Fibroblast of skin of left biceps (primary cell): Measurements from ENCODE around the gene CHML.
A peak's percentile ranks its signal among the peaks of the same experiment; 100 is the strongest.

Source experiments
- DNase-seq, 2 experiments: peaks; one replicate each; pipeline ENCODE4 v3.0.0-alpha.2; 2013; ENCODE audit warnings: low read depth in 2 of 2

CHML gene

DNA sequence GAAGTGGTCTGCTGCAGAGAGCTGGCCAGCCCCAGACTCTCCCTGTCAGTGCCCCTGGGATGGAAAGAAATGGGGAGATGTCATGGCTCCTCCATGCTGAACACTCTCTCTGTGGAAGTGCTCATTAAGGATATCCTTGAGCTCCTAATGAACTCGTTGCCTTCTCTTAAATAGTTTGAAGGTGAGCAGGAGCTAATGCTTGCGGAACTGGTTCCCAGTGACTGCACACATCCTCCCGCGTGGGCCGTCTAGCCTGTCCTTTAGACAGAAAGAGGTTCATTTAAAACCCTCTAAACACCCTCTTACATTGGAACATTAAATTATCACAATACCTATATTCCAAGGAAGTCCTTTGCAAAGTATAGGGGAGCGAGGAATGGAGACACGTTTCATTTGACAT is 6.0 kb upstream of the CHML start:
- DNase-seq = no peak

GRCh38 chr1:241645199-241645598 is 5.0 kb upstream of the CHML start:
- no peak for DNase-seq

GRCh38 chr1:241644259-241644658 is 4.1 kb upstream of the CHML start:
- DNase-seq = no peak

- DNase-seq = no peak
Observed at GRCh38 chr1:241642593-241642944, 2.4 kb upstream of the CHML start.

- DNase-seq = no peak
Observed at GRCh38 chr1:241641773-241642592, 1.8 kb upstream of the CHML start.

DNA sequence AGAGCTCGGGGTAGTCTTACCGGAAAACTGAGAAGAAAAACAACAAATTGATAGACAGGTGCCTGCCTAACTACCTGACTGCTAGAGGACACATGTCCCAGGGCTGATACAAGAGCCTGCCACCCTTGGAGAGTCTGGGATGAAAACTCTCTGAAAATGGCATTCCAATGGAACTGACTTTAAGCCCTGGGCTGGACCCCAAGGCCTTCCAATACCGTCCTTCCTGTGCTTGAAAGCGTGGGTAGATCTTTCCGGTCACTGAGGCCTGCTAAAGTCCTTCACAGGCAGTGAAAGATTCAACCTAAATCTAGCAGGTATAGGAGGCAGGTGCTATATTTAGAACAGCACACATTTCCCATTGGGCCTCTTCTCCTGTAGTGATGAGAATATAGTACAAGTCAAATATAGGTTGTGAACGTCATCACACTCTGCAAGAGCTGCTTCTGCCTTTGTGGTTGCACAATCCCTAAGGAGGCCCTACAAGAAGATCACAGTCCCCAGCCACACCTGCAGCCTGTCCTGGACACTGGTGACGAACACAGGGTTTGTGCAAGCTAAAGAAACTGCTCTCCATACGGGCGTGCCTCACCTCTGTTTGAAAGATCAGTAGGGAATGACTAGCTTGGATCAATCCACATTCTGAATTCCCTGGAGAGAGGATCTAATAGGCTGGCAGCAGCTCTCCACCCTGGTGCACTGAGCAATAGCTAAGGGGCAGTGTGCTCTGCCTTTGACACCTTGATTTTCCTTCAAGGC is 876 bp upstream of the CHML start:
- DNase-seq = no peak

DNA sequence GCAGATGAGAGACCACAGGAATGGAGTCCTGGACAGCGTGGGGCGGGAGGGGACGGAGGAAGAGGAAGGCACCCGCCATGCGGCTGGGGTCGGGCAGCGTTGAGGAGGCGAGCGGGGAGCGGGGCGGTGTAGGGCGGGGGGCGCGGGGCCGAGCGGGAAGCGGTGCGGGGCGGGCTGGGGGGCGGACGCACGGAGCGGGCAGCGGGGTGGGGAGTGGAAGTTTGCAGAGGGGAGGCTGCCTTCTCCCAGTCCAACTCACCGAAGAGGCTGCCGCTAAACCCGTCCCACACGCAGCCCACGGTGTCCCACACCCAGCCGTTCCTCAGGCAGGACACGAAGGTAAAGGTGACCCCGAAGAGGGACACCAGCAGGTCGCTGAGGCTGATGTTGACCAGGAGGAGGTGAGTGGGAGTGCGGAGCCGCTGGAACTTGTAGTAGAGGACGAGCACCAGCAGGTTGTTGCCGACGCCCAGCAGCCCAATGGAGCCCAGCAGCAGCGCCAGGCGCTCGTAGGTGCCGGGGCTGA is 483 bp downstream of the CHML start:
- no peak for DNase-seq

DNA sequence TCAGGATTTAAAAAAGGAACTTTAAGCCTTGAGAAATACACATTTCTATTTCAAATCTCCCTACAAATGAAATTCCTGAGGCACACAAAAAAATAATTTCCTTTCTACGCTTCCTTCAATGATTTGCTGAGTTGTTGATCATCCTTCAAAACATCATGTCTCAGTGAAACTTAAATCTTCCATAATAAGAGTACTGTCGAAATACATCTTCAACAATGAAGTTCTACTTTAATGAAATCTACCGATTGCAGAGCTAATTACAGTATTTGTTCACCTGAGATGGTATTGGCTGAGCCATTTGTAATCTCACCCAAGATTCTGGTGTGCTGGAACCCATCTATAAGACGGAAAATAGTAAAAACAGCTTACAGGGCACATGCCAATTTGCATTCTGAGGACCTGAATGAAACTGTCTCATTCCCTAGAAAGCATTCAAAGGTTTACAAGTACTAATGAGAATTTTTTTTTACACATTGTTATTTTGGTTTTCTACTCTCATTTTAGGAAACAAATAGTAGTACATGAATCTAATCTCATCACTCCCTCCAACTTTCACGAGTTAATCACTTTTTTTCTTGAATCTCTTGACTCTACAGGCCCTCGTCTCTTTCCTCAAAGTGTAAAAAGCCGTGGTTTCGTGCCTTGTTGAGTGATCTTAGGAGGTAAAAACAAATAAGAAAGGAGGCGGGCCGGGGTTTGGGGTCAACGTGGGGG is 1.1 kb downstream of the CHML start:
- no peak for DNase-seq

GRCh38 chr1:241638099-241638682 is 2.0 kb downstream of the CHML start:
- DNase-seq = no peak

DNA sequence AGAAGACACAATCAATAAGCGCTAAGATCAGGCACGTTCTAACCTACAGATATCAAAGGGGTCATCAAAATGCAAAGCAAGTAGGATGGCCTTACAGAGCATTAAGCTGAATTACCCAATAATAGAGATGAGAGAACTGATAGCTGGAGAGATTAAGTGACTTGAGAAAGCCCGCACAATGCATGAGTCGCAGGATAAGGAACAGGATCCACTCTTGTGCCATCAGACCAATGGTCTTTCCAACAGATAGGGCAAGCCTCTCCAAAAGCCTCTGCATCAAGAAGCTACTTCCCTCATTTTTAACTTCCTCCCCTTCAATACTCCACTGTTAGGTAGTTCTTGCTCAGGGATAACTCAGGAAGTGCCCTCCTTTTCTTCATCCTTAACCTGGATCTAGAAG is 2.6 kb downstream of the CHML start:
- no peak for DNase-seq

- no peak for DNase-seq
Observed at GRCh38 chr1:241637046-241637590, 3.1 kb downstream of the CHML start.

DNA sequence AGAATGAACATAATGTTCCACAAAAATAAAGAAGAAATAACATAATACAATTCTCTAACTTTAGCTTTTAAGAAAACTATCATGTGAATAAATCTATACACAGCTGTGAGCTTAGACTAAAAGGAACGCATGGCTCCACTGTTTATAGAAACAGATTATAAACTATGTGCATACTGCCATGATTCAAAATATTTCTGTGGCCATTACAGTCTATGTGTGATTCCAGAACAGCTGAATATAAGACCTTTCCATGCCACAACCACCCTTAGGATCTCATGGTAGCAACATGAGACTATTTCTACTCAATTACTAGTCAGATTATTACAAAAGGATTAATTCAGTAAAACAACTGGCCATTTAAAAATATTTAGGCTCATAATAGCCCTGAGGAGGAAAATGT is 3.9 kb downstream of the CHML start:
- DNase-seq = no peak

DNA sequence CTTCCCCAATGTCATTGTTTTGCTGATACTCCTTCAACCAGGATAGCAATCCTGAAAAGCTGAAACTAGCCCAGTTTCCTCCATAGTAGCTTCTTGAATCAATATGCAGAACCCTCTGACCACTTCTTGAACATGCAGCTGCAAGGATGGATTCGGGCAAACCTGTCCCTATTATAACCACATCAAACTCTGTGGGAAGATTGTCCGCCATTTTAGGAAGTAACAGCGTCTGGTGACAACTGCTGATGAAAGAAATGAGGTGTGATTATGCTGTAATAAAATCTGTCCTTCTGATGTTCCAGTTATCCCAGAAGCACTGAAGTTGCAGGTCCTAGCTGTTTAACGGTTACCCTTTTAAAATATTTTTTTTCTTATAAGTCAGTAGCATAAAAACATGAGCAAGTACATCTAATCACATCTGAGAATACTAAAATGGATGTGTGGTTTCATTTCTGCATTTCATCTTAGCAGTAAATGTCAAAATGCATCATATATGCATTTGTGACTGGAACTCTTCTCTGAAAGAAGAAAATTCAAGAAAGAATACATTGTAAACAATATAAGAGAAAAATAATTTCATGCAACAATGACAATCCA is 4.5 kb downstream of the CHML start:
- no peak for DNase-seq

- DNase-seq = no peak
Observed at GRCh38 chr1:241632987-241633386, 7.2 kb downstream of the CHML start.

- no peak for DNase-seq
Observed at GRCh38 chr1:241631674-241632073, 8.5 kb downstream of the CHML start.

DNA sequence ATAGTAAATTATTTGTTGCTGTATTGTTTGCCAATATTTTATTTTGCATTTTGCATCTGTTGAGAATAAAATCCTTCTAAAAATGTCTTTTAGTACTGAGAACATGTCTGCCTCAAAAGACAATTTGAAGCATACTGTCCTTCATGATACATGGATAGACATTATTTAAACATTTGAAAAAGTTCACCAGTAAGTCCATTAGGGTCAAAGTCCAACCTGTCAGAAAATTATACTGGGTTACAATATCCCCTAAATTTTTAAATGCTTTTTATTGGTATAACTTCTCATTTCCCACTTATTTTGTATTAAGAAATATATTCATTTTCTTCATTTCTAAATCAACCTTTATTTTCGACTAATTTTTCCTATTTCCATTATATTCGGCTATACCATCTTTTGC is 9.3 kb downstream of the CHML start:
- no peak for DNase-seq

GRCh38 chr1:241630476-241630875 is 9.7 kb downstream of the CHML start:
- no peak for DNase-seq

GRCh38 chr1:241630005-241630404 is 10.2 kb downstream of the CHML start:
- DNase-seq = no peak

DNA sequence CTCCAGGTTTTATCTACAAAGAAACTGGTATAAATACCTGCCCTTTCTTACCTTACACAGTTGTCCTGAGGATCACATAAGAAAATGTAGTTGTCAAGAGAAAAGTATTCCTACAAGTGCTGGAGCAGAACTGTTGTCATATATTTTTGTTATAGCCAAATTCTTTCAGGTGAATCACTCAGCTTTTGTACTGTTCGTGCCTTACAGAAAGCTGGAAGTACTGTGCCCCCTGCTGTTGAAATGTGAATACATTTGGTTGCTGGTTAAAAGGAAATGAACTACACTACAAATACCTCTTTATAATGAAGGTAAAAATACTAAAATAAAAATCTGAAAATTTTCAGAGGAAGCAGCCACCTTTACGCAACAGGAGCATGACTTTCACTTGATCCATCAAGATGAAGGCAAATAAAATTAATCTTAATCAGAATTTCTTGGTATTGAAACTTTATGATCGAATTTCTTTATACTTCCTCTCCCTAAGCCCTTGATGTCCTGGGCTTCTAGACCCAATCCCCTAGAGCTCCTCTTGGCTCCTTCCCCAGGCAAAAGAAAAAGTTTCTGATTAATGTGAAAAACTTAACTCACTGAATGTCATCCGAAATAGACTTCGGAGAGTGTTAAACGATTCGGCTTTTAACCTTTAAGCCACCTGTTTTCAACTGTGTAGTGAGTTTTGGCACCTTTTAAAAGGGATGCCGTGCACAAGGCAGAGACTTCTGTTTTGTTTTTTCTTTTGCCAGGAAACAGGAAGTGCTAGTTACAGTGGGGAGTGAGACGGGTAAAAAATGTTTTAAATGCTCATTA is 12.5 kb downstream of the CHML start:
- peak; percentile 24 to 33 for DNase-seq

GRCh38 chr1:241624935-241625334 is 15.2 kb downstream of the CHML start:
- DNase-seq = no peak

GRCh38 chr1:241622669-241623068 is 17.5 kb downstream of the CHML start:
- DNase-seq = no peak
